LNCAP (cell line): ENCODE measurements around the gene LDAH.

ENCODE experiments used
- TF ChIP-seq, protein P1 (sequence below): fragments of 450-650 bp; IDR thresholded peaks from 2 replicates; pipeline ENCODE4 v1.5.1; 2017; ENCODE audit warnings: mild to moderate bottlenecking

LDAH gene

DNA sequence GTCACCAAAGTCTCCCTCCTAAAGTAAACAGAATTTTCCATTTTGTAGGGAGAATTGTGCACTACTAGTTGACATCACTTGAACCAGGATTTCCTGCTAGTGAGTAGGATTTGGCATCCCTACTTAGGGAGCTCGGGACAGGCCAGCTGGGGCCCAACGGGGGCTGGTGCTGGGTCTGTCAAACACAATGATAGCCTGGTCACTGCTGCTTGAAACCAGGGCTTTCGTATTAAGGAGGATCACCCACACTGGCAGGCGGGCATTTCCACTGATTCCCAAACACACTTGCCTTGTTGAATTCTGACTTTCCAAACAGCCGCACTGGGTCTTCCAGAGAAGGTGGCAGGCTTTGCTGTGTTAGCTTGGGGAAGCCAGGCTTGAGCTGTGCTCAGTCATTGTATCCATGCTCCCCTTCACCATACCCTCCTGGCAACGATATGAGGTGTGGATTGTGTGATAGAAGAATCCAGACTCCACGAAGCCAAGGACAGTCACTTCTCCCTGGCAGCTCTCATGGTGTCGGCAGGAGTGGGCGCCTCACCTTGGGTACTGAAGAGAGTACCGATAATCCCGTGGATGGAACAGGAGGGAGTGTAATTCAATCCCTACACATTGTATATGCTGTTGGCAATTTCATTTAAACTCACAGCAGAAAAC is 148.5 kb downstream of the LDAH start:
- TF ChIP-seq, protein P1, sequence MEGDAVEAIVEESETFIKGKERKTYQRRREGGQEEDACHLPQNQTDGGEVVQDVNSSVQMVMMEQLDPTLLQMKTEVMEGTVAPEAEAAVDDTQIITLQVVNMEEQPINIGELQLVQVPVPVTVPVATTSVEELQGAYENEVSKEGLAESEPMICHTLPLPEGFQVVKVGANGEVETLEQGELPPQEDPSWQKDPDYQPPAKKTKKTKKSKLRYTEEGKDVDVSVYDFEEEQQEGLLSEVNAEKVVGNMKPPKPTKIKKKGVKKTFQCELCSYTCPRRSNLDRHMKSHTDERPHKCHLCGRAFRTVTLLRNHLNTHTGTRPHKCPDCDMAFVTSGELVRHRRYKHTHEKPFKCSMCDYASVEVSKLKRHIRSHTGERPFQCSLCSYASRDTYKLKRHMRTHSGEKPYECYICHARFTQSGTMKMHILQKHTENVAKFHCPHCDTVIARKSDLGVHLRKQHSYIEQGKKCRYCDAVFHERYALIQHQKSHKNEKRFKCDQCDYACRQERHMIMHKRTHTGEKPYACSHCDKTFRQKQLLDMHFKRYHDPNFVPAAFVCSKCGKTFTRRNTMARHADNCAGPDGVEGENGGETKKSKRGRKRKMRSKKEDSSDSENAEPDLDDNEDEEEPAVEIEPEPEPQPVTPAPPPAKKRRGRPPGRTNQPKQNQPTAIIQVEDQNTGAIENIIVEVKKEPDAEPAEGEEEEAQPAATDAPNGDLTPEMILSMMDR: no peak

- TF ChIP-seq, protein P1: no peak
Measured at GRCh38 chr2:20673686-20674308, 149.1 kb downstream of the LDAH start.

- TF ChIP-seq, protein P1: no peak
Measured at GRCh38 chr2:20672201-20672951, 150.5 kb downstream of the LDAH start.

GRCh38 chr2:20671736-20672080 is 151.2 kb downstream of the LDAH start:
- TF ChIP-seq, protein P1: no peak

DNA sequence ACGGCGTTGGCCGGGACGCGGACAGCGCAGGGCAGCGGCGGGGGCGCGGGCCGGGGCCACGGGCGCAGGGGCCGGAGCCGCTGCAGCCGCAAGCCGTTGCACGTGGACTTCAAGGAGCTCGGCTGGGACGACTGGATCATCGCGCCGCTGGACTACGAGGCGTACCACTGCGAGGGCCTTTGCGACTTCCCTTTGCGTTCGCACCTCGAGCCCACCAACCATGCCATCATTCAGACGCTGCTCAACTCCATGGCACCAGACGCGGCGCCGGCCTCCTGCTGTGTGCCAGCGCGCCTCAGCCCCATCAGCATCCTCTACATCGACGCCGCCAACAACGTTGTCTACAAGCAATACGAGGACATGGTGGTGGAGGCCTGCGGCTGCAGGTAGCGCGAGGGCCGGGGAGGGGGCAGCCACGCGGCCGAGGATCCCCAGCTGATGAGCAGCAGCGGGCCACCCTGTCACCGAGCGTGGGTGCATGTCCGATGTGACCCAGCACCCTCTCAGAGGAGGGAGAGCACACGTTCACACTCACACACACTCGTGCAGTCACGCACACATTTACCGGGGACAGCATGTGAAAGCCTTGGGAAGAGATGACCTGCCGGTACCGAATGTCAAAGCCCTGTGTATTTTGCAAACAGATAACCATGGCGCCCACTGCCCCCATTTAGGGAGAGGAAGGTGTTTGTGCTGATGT is 151.7 kb downstream of the LDAH start:
- TF ChIP-seq, protein P1: no peak

- TF ChIP-seq, protein P1: no peak
Measured at GRCh38 chr2:20670315-20671035, 152.4 kb downstream of the LDAH start.
